NCI-H1694 treated with DMSO at 0.1 percent for 48 hours (cell line): ENCODE results near the gene SGIP1.
"Not testable (repeated sequence)": the region's sequence is repeated elsewhere in the genome, so short reads cannot be mapped to it uniquely, and the experiment has no call there.

Source experiments
- DNase-seq: peaks from one replicate; lab custom pipeline; 2025; lab: John Stamatoyannopoulos, UW

Gene SGIP1

GRCh38 chr1:66730462-66730861 is 196.5 kb downstream of the SGIP1 start:
- no peak for DNase-seq

GRCh38 chr1:66731170-66731865 is 197.4 kb downstream of the SGIP1 start:
- no peak for DNase-seq

GRCh38 chr1:66732407-66733166 is 198.6 kb downstream of the SGIP1 start:
- no peak for DNase-seq

GRCh38 chr1:66733348-66734017 is 199.5 kb downstream of the SGIP1 start:
- no peak for DNase-seq

- not testable (repeated sequence) for DNase-seq
Measured at GRCh38 chr1:66734531-66734930, 200.6 kb downstream of the SGIP1 start.

- DNase-seq: no peak
Measured at GRCh38 chr1:66737836-66738235, 203.9 kb downstream of the SGIP1 start.

GRCh38 chr1:66739401-66740157 is 205.6 kb downstream of the SGIP1 start:
- no peak for DNase-seq

- DNase-seq: no peak
Measured at GRCh38 chr1:66745451-66745850, 211.5 kb downstream of the SGIP1 start.

GRCh38 chr1:66747501-66747900 is 213.5 kb downstream of the SGIP1 start:
- DNase-seq: no peak

GRCh38 chr1:66750577-66750976 is 216.6 kb downstream of the SGIP1 start:
- DNase-seq: no peak

GRCh38 chr1:66751160-66751559 is 217.2 kb downstream of the SGIP1 start:
- no peak for DNase-seq

GRCh38 chr1:66752000-66752592 is 218.1 kb downstream of the SGIP1 start, which contains the start of gene DYNLT5:
TSS of gene DYNLT5 (plus strand) at chr1:66752459. CDS start at chr1:66754659, 2,200 bp downstream.
- DNase-seq: no peak

GRCh38 chr1:66752671-66753371 is 218.9 kb downstream of the SGIP1 start:
- no peak for DNase-seq

- no peak for DNase-seq
Measured at GRCh38 chr1:66757722-66758240, 223.8 kb downstream of the SGIP1 start.

GRCh38 chr1:66758241-66758755 is 224.3 kb downstream of the SGIP1 start:
- DNase-seq: peak; percentile 42

- DNase-seq: no peak
Measured at GRCh38 chr1:66760506-66760905, 226.6 kb downstream of the SGIP1 start.

GRCh38 chr1:66761221-66761620 is 227.3 kb downstream of the SGIP1 start:
- no peak for DNase-seq

- peak; percentile 72 for DNase-seq
Measured at GRCh38 chr1:66764994-66765578, 231.1 kb downstream of the SGIP1 start.

- no peak for DNase-seq
Measured at GRCh38 chr1:66767626-66768025, 233.7 kb downstream of the SGIP1 start.

- no peak for DNase-seq
Measured at GRCh38 chr1:66768965-66769364, 235.0 kb downstream of the SGIP1 start.
